ENCODE measurements around the gene TMEM19.
"Not testable (repeated sequence)": the region's sequence is repeated elsewhere in the genome, so short reads cannot be mapped to it uniquely, and the experiment has no call there.

TMEM19 gene

GRCh38 chr12:71666259-71666658 lies 19.6 kb upstream of the TMEM19 start:
- ATAC-seq (no peak), DNase-seq (no peak)

- ATAC-seq (no peak), DNase-seq (no peak)
Measured at GRCh38 chr12:71671311-71671710, 14.6 kb upstream of the TMEM19 start.

GRCh38 chr12:71671816-71672215 lies 14.1 kb upstream of the TMEM19 start:
- ATAC-seq: no peak

GRCh38 chr12:71682466-71682865 lies 3.4 kb upstream of the TMEM19 start:
- no peak for DNase-seq
- no peak for ATAC-seq

More at GRCh38 chr12:71671816-71672215, 14.1 kb upstream of the TMEM19 start:
- no peak for DNase-seq

GRCh38 chr12:71683633-71684032 lies 2.2 kb upstream of the TMEM19 start:
- DNase-seq: no peak
- no peak for ATAC-seq

GRCh38 chr12:71684081-71684480 lies 1.8 kb upstream of the TMEM19 start:
- DNase-seq (no peak), ATAC-seq (no peak)

GRCh38 chr12:71685312-71685906 lies 473 bp upstream of the TMEM19 start:
- no peak for ATAC-seq
- no peak for DNase-seq

GRCh38 chr12:71686658-71687025 lies 760 bp downstream of the TMEM19 start:
- DNase-seq: no peak
- ATAC-seq: no peak

- ATAC-seq, DNase-seq: not testable (repeated sequence)
Measured at GRCh38 chr12:71687172-71687571, 1.3 kb downstream of the TMEM19 start.

- DNase-seq: no peak
- no peak for ATAC-seq
Measured at GRCh38 chr12:71688961-71689570, 3.2 kb downstream of the TMEM19 start.

GRCh38 chr12:71691504-71692129 lies 5.7 kb downstream of the TMEM19 start:
- DNase-seq (no peak), ATAC-seq (no peak)

GRCh38 chr12:71693126-71693525 lies 7.2 kb downstream of the TMEM19 start:
- ATAC-seq (no peak), DNase-seq (no peak)

- not testable (repeated sequence) for ATAC-seq, DNase-seq
Measured at GRCh38 chr12:71693651-71694050, 7.8 kb downstream of the TMEM19 start.

GRCh38 chr12:71694099-71694820 lies 8.4 kb downstream of the TMEM19 start:
- peak; percentile 32 for ATAC-seq
- no peak for DNase-seq

GRCh38 chr12:71695782-71696181 lies 9.9 kb downstream of the TMEM19 start:
- ATAC-seq (no peak), DNase-seq (no peak)

GRCh38 chr12:71702181-71702580 lies 16.3 kb downstream of the TMEM19 start:
- DNase-seq: not testable (repeated sequence)

GRCh38 chr12:71702590-71702989 lies 16.7 kb downstream of the TMEM19 start:
- no peak for ATAC-seq

More at GRCh38 chr12:71702181-71702580, 16.3 kb downstream of the TMEM19 start:
- ATAC-seq: not testable (repeated sequence)

GRCh38 chr12:71703206-71703605 lies 17.3 kb downstream of the TMEM19 start:
- no peak for ATAC-seq
- no peak for DNase-seq

More at GRCh38 chr12:71702590-71702989, 16.7 kb downstream of the TMEM19 start:
- no peak for DNase-seq

GRCh38 chr12:71704920-71705319 lies 19.0 kb downstream of the TMEM19 start:
- no peak for DNase-seq
- no peak for ATAC-seq

- ATAC-seq (no peak), DNase-seq (no peak)
Measured at GRCh38 chr12:71708658-71709057, 22.8 kb downstream of the TMEM19 start.

GRCh38 chr12:71710276-71711125 lies 24.6 kb downstream of the TMEM19 start:
- DNase-seq: no peak
- ATAC-seq: peak; percentile 55

GRCh38 chr12:71718611-71719010 lies 32.7 kb downstream of the TMEM19 start:
- ATAC-seq (no peak), DNase-seq (no peak)

All from stimulated activated naive CD8-positive, alpha-beta T cell treated with anti-CD3 and anti-CD28 coated beads, Interleukin-15, Interleukin-2, amounts not matched to agents 100 U/mL and 50 U/mL, for 24 hours (primary cell).